HG02970 (cell line): ENCODE data around the gene ARHGEF16.

Experiments used
- ATAC-seq: cut with Tn5 transposase; IDR thresholded peaks from one replicate; pipeline ENCODE4 v1.9.1; 2021; ENCODE audit warnings: mild to moderate bottlenecking, moderate library complexity, moderate number of reproducible peaks; ENCODE audit not compliant: unreplicated experiment, low FRiP score

ARHGEF16 gene

DNA sequence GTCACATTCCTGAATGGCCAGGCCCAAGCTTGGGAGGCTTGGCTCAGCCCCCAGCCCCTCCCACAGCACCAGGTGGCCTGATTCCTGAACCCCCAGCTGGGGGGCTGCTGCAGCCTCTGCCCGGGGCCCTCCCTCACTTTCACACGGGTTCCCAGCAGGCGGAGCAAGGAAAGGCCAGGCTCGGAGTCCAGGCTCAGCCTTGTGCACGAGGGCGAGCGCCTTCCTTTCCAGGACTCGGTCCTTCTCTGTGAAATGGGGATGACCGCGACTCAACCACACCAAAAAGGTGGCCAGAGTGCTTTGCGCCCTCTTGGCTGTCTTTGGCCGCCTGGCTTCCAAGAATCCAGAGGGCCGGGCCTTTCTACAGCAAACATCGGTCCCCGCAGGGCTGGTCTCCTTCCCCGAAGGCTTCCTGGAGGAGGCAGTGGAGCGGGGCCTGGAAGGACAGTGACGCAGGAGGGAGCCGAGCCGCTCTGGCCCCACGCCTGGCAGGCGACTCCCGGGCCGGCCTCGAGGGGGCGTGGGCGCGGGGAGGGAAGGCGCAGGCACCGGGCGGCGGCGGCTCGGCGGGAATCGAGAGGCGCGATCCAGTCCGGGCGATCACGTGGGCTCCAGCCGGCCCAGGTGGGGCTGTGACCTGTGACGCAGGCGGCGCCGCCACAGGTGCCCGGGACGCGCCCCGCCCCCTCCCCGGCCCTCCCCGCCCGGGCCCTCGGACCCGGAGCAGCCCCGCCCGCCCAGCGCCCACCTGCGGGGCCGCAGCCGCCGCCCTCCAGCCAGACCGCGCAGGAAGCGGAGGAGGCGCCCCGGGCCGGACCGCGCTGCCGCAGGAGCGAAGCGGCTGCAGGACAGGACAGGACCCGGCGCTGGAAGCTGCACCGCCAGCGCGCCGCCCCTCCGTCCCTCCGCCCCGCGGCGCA lies at the start of gene ARHGEF16:
ARHGEF16 (plus strand) TSS at position 775 of the 920 bp plus-strand sequence. CDS start 8,420 bp downstream, outside the sequence.
- ATAC-seq = no peak

- ATAC-seq = no peak
These were observed 49.7 kb upstream of the ARHGEF16 start for GRCh38 chr1:3404801-3405200.

DNA sequence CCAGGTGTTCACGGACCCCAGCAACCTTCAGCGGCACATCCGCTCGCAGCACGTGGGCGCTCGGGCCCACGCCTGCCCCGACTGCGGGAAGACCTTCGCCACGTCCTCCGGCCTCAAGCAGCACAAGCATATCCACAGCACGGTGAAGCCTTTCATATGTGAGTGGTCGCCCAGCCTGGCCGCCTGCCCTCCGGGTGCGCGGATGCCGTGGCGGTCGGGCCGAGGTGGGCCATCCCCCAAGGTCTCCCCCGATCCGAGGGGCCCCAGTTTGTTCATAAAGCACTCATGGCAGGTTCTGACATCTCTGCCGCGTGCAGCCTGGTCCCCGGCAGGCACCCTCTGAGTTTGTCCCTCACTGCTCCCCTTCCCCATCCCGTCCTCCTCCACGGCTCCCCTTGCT lies 49.0 kb upstream of the ARHGEF16 start:
- no peak for ATAC-seq

DNA sequence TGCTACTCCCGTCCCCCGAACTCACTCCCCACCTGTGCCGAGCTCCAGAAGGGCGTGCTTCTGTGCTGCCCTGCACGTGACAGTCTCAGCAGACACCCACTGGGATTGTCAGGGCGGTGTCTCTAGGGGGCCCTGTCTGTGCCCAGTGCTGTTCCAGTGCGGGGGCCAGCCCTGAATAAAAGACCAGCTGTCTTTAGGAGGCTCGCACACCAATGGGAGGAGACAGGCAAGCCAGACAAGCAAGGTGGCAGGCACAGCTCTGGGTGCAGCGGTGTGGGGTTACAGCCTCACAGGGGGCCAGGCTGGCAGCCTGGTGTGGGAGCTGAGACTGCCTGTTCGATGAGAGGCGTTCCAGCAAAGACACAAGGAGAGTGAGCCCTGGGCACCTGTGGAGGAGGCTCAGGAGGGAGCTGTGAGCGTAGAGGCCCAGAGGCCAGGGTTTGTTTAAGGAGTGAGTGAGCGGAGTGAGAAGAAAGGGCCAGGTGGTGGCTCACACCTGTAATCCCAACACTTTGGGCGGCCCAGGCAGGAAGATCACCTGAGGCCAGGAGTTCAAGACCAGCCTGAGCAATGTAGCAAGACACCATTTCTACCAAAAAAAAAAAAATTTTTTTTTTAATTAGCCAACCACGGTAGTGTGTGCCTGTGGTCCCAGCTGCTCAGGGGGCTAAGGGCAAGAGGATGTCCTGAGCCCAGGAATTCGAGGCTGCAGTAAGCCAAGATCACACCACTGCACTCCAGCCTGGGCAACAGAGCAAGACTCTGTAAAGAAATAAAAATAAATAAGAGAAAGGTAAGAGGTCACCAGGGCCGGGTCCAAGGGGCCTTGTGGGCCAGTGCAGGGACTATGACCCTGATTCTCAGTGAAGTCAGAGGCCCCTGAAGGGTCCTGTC lies 48.2 kb upstream of the ARHGEF16 start:
- ATAC-seq = no peak

GRCh38 chr1:3407021-3407420 lies 47.4 kb upstream of the ARHGEF16 start:
- no peak for ATAC-seq

GRCh38 chr1:3408751-3409266 lies 45.7 kb upstream of the ARHGEF16 start:
- no peak for ATAC-seq

GRCh38 chr1:3409366-3410141 lies 44.9 kb upstream of the ARHGEF16 start:
- no peak for ATAC-seq

- no peak for ATAC-seq
These were observed 44.1 kb upstream of the ARHGEF16 start for GRCh38 chr1:3410142-3410925.

- ATAC-seq = no peak
These were observed 42.7 kb upstream of the ARHGEF16 start for GRCh38 chr1:3411806-3412205.

DNA sequence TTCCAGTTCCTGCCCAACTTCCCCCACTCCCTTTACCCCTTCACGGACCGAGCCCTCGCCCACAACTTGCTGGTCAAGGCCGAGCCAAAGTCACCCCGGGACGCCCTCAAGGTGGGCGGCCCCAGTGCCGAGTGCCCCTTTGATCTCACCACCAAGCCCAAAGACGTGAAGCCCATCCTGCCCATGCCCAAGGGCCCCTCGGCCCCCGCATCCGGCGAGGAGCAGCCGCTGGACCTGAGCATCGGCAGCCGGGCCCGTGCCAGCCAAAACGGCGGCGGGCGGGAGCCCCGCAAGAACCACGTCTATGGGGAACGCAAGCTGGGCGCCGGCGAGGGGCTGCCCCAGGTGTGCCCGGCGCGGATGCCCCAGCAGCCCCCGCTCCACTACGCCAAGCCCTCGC lies 42.1 kb upstream of the ARHGEF16 start:
- ATAC-seq = no peak

DNA sequence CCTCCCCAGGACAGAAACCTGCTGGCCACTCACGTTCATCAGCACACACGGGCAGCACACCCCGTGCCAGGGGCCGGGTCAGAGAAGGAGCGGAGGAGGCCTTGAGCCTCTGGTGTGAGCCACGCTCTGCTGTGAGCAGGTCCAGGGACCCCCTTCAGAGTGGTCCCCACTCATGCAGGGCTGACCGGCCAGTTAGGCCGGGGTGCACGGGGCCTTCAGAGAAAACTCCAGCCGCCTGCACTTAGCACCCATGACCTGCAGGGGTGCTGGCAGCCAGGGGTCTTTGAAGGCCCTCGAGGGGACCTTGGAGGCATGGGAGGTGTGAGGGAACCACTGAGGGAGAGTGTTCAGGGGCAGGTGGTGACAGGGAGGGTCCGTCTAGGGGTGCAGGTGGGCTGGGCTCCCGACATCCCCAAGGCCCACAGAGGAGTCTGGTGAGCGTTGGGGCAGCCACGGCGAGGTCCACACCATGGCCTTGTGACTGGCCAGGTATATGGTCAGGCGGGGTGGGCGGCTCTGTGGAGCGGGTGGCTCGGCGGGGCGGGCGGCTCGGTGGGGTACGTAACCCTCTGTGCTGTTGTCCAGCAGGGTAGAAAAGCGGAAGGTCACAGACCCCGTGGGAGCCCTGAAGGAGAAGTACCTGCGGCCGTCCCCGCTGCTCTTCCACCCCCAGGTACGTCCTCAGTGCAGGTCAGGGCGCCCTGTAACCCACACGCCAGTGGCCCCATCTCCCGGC lies 40.3 kb upstream of the ARHGEF16 start:
- no peak for ATAC-seq

DNA sequence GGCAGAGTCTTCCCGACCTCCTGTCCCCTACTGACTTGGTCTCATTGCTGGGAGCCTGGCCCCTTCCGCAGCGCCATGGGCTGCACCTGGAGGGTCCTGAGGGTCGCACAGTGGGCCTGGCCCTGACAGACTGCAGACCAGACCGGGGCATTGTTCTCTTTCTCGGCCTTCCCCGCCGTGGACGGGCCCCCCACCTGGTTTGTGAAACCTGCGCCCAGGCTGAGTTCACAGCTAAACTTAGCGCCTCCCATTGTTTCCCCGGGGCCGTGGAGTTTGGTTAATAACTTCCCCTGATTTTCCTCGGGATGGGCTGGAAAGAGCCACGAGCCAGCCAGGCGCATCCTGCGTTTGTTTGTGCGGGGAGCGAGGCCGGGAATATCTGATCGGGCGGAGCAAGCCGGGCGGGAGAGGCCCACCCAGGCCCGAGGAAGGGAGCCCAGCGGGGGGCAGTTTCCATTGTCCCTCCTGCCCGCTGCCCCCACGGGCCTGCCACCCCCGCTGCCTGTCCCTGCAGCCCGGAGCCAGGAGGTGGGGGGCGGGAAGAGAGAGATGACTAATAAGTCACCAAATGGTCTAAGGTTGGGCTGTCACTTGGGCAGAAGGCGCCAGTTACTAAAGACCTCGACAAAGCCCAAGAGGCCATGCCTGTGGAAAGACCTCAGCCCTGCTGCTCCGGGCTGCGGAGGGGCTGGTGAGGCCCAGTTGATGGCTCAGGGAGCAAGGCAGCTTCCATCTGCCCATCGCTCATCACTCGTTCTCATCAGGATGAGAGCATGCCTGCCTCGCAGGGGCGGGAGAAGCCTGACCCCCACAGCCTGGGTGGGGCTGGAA lies 39.0 kb upstream of the ARHGEF16 start:
- ATAC-seq = no peak

DNA sequence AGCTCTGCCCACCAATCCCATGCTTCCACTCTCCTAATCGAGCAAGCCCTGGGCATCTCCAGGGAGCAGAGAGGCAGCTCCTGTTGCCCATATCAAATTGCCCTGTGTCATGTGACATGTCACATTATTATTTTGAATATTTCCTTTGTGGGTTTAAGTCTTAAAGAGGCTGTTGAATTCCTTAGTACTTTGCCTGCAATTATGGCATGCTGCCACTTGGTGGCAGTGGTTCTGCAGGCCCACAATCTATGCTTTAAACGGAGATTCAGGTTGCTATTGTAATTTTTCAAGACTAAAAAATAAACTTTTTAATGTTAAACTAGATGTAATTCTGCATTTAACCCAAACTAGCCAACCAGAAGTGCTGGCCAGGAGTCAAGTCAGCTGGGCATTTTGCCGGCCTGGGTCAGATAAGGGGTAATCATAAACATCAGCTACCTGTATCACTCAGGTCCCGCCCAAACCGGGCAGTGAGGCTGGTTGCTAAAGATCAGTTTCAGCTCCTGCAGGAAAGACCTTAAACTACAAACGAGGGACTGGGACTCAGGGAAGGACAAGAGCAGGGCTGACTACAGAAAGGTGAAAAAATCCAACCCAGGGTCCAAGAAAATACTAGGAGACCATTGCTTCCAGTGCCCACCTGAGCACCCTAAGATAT lies 37.3 kb upstream of the ARHGEF16 start:
- ATAC-seq = no peak

- no peak for ATAC-seq
These were observed 36.5 kb upstream of the ARHGEF16 start for GRCh38 chr1:3417934-3418333.

DNA sequence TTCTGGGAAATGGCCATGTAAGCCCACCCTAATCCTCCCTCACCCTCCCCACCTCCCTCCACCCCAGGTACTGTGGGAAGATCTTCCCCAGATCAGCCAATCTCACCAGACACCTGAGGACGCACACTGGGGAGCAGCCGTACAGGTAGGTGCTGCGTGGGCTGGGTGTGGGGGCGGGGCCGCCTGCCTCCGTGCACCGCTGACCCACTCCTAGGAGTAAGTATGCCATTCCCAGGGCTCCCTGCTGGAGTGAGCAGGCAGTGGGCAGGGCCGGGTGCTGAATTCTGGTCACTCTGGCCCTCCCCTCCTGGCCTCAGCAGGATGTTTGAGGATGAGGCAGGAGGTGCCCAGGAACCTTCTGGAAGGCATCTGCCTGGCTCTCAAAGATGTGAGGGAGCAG lies 35.9 kb upstream of the ARHGEF16 start:
- ATAC-seq = no peak

DNA sequence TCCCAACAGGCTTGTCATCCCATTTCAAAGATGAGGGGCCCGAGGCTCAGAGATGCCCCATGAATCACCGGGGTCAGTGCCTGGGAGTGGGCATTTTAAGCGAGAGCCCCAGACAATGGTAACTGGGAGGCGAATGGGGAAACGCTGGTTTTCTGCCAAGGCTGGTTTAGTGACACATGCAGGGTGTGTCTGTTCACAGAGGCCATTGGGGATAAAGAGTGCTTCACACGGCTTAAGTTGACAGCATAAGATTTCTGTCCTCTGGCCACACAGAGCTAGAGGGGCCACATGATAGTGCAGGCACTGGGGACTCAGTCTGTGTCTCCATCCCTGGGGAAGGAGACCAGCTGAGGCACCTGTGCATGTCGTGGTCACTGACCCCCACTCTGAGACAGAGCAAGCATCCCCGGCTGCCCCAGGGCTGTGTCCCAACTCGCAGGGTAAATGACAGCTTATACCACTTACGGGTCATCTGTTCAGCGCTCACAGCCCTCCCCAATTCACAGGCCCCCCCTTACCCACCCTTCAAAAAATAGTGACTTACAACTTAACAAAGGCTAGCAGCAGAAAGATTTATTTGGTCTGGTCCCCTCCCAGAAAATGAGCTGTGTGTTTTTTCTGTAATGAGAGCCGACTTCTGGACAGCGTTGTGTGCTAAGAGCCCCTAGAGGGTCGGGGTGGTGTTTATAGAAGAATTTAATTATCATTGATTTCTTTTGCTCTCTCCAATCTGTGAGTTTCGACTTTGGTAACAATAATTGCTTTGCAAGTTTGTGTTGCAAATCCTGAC lies 34.9 kb upstream of the ARHGEF16 start:
- no peak for ATAC-seq
